ENCODE results near the gene GRIA1.

- no peak for TF ChIP-seq JUN (CRISPR knock-in tag; IDR thresholded peaks at IDR 0.05)
- TF ChIP-seq, protein P1, sequence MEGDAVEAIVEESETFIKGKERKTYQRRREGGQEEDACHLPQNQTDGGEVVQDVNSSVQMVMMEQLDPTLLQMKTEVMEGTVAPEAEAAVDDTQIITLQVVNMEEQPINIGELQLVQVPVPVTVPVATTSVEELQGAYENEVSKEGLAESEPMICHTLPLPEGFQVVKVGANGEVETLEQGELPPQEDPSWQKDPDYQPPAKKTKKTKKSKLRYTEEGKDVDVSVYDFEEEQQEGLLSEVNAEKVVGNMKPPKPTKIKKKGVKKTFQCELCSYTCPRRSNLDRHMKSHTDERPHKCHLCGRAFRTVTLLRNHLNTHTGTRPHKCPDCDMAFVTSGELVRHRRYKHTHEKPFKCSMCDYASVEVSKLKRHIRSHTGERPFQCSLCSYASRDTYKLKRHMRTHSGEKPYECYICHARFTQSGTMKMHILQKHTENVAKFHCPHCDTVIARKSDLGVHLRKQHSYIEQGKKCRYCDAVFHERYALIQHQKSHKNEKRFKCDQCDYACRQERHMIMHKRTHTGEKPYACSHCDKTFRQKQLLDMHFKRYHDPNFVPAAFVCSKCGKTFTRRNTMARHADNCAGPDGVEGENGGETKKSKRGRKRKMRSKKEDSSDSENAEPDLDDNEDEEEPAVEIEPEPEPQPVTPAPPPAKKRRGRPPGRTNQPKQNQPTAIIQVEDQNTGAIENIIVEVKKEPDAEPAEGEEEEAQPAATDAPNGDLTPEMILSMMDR (IDR thresholded peaks at IDR 0.05), result no peak
Observed at GRCh38 chr5:153490118-153491037, at the start of gene GRIA1.

Data from WTC11 (cell line).